D721Med (cell line): ENCODE data around the gene FREM1.

Source experiments
- DNase-seq: peaks from one replicate; pipeline ENCODE4 v3.0.0; 2011; ENCODE audit warnings: low spot score; ENCODE audit not compliant: insufficient read length
- FAIRE-seq: peaks from 2 replicates; lab custom pipeline; 2011; peaks lifted over from hg19 to GRCh38; lab: Jason Lieb, UNC
- TF ChIP-seq, protein P1 (sequence below): IDR thresholded peaks from 2 replicates; pipeline ENCODE4 v1.5.1; 2012; ENCODE audit warnings: mild to moderate bottlenecking, control low read depth; ENCODE audit not compliant: insufficient read depth; ENCODE audit errors: missing control alignments

Gene FREM1

DNA sequence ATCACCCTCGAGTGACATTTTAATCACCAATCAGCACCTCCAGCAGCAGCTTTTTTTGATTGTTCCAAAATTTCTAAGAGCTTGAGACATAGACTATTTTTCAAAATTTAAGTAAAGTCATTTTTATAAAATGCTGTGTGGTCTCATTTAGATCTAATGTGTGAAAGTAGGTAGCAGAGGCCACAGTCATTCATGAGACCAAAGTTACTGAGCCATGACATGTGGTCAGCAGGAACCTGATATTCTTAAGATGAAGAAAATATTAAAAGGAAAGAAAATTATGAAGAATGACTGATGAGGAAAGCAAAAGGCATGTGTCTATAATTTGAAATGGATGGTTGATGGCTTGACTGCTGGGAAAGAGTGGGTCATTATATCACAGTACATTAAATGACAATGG lies 7.2 kb downstream of the FREM1 start:
- no peak for DNase-seq
- FAIRE-seq, result no peak
- TF ChIP-seq, protein P1, sequence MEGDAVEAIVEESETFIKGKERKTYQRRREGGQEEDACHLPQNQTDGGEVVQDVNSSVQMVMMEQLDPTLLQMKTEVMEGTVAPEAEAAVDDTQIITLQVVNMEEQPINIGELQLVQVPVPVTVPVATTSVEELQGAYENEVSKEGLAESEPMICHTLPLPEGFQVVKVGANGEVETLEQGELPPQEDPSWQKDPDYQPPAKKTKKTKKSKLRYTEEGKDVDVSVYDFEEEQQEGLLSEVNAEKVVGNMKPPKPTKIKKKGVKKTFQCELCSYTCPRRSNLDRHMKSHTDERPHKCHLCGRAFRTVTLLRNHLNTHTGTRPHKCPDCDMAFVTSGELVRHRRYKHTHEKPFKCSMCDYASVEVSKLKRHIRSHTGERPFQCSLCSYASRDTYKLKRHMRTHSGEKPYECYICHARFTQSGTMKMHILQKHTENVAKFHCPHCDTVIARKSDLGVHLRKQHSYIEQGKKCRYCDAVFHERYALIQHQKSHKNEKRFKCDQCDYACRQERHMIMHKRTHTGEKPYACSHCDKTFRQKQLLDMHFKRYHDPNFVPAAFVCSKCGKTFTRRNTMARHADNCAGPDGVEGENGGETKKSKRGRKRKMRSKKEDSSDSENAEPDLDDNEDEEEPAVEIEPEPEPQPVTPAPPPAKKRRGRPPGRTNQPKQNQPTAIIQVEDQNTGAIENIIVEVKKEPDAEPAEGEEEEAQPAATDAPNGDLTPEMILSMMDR, result no peak

DNA sequence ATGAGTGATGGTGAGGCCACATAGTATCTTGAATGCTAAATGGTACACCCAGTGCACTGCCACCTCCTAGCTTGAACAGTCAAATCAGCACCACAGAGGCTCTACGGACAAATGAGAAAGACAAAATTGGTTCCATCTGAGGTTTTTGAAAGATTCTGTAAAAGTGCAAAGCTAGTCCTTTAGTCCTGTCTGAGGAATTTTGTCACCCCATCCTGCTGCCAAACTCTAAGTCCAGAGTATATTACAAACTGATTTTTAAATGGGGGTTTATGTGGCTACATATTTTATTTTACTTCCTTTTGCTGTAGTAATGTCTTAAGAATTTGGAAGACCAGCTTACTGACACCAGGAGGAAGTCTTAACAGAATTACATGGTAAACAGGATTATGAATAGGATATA lies 7.7 kb downstream of the FREM1 start:
- DNase-seq, result no peak
- FAIRE-seq, result no peak
- TF ChIP-seq, protein P1, result no peak

DNA sequence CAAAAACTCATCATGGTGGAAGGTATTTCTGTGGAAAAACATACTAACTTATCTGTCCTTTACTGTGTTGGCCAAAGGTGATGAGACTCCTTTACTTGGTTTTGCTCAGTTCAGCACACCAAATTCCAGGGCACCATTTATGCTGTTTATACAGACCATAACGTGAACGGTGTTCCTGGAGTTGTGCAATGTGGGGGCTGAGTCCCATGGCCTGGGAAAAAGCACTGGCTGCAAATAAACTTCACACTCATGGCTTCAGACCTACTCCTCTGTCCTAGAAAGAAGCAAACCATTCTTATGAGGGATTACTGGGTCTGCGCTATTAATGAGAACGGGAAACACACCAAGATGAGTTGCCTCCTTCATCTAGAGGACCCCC lies 10.4 kb downstream of the FREM1 start:
- DNase-seq, result no peak
- FAIRE-seq, result no peak
- TF ChIP-seq, protein P1, result no peak

DNA sequence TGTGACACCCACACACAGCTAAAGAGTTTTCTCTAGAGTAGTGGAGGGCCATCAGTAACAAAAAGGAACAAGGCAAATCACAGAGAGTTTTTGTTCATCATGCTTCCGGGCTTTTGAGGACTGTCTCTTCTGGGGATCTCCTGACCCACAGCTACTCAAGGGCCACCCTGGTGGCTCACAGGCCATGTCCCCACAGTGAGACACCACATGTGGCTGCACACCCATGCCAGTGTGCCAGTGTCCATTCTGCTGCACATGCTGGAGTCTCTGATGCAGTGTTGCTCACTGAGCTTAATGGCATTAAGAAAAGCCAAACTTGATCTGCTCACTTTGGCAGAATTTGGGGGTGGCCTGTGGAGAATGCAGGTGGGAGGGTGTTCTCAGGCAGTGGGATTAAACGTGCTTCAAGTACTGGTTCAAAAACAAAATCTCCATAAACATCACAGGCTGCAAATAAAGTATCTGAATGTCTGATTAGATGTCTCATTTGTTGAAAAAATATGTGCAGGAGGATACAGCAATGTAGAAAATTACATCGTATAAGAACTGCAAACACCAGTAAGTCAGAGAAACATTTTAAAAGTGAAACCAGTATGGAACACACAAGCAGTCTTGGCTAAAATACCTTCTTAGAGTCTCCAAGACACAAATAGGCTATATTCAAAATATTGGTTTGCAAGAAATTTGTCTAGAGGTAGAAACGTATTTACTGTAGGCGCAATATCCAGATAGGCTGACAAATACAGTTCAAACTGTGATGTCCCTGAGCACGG lies 11.0 kb downstream of the FREM1 start:
- no peak for FAIRE-seq
- no peak for DNase-seq
- TF ChIP-seq, protein P1, result no peak

DNA sequence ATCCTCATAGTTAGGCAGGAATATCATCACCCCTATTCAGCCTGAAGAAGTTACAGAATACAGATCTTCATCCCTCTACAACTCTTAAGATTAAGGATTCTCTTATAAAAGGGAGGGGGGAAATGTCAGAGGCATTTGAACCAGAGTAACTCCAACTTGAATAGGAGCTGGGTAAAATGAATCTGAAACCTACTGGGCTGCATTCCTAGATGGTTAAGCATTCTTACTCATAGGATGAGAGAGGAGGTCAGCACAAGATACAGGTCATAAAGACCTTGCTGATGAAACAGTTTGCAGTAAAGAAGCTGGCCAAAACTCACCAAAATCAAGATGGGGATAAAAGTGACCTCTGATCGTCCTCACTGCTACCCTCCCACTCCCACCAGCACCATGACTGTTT lies 14.4 kb downstream of the FREM1 start:
- FAIRE-seq (no peak), DNase-seq (no peak)
- TF ChIP-seq, protein P1, result no peak

DNA sequence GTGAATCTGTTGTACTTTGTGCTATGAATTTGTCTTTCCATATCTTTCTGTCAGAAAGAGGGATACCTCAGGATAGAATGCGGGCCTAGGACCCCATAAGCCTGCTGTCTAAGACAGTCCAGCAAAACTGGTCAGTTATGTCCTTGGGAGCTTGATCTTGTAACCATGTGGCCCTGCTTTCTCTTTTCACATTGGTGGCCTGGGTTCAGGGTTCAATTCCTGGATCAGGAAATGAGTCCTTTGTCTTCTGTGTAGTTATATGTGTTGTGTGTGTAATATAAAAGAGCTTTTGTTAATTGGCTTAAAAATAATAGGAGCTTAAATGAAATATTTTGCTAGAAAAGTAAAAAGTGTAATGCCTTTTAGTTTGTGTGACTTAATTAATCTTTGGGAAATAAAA lies 16.9 kb downstream of the FREM1 start:
- DNase-seq (no peak), FAIRE-seq (no peak)
- TF ChIP-seq, protein P1, result no peak

DNA sequence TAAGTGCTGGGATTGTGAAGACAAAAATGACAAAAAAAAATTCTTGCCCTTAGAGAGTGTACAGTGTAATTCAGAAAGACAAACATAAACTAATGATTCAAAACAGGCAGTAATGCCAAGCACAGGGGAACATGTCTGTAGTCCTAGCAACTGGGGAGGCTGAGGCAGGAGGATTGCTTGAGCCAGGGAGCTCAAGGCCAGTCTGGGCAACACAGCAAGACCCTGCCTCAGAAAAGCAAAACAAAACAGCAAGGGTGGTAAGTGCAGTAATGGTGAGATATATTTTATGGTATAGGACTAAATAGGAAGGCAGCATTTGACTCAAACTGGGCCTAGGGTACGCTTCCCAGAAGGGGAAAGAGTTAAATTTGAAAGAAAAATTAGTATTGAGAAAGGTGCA lies 18.9 kb downstream of the FREM1 start:
- TF ChIP-seq, protein P1, result no peak
- no peak for FAIRE-seq
- no peak for DNase-seq
